GM21528 (cell line): ENCODE data around the gene ELAVL3.
"Not testable (repeated sequence)": the region's sequence is repeated elsewhere in the genome, so short reads cannot be mapped to it uniquely, and the experiment has no call there.

Experiments
- ATAC-seq: cut with Tn5 transposase; IDR thresholded peaks from one replicate; pipeline ENCODE4 v1.9.1; 2021; ENCODE audit warnings: mild to moderate bottlenecking, moderate library complexity; ENCODE audit not compliant: unreplicated experiment, low FRiP score

The ELAVL3 gene

GRCh38 chr19:11461453-11461852 lies 19.4 kb downstream of the ELAVL3 start:
- ATAC-seq: no peak

DNA sequence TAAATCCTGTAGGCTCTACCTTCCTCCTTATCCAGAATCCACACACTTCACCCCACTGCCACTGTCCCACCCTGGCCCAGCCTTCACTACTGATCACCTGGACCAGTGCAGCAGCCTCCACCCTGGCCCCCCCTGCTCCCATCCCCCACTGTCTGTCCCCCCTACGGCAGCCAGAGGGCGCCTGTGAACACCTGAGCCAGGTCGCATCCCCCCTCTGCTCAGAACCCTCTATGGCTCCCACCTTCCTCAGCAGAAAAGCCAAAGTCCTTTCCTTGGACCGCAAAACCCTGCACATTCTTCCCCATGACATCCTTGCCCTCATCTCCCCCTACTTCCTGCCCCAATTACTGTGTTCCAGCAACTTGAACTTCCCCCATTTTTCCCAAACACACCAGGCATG lies 20.6 kb downstream of the ELAVL3 start:
- ATAC-seq: no peak

- ATAC-seq: not testable (repeated sequence)
Measured at GRCh38 chr19:11458912-11459311, 21.9 kb downstream of the ELAVL3 start.

DNA sequence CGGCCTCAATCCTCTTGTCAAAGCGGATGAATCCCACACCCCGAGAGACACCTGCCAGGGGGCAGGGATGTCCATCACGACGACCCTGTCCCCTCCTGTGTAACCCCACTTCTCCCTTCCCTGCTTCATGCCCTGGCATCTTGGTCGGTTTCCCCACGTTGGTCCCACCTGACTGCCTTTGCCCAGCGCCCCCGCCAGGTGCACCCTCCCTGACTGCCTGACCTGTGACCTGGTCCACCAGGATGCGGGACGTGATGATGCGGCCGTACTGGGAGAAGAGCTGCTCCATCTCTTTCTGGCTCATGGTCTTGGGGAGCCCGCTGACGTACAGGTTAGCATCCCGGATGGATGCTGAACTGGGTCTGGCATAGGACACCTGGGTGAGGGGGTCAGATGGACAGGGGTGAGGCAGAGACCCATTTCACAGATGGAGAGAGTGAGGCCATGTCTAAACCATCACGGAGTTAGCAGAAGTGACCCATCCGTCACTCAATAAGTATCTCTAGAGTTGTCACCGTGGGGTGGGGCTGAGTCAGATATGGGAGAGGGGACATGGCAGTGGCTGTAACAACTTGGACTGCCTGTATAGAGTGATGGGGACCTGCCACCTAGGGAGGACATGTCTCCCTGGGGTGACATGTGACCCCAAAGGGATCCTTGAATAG lies 22.5 kb downstream of the ELAVL3 start:
- no peak for ATAC-seq

DNA sequence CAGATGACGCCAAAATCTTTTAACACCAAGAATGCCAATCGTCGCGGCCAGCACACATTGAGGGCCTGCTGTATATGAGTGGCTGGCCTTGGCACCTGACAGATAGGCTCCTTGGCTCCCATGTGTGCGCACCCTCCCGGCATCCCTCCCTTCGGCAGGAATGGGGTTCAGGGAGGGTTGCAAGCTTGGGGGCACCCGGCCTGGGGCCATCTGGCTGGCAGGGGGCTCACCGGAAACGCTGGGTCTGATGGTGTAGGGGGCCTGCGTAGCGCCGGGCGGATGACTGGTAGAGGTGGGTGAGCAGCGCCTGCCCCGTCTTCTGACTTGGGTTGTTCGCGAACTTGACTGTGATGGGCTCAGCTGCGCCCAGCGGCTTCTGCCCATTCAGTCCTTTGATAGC lies 23.0 kb downstream of the ELAVL3 start:
- no peak for ATAC-seq

GRCh38 chr19:11457115-11457514 lies 23.7 kb downstream of the ELAVL3 start:
- no peak for ATAC-seq

- no peak for ATAC-seq
Measured at GRCh38 chr19:11456659-11457058, 24.2 kb downstream of the ELAVL3 start.

DNA sequence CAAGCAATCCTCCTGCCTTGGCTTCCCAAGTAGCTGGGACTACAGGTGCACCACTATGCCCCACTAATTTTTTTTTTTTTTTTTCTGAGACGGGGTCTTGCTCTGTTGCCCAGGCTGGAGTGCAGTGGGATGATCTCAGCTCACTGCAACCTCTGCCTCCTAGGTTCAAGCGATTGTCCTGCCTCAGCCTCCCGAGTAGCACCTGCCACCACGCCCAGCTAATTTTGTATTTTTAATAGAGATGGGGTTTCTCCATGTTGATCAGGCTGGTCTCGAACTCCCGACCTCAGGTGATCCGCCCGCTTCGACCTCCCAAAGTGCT lies 25.7 kb downstream of the ELAVL3 start:
- ATAC-seq: not testable (repeated sequence)

DNA sequence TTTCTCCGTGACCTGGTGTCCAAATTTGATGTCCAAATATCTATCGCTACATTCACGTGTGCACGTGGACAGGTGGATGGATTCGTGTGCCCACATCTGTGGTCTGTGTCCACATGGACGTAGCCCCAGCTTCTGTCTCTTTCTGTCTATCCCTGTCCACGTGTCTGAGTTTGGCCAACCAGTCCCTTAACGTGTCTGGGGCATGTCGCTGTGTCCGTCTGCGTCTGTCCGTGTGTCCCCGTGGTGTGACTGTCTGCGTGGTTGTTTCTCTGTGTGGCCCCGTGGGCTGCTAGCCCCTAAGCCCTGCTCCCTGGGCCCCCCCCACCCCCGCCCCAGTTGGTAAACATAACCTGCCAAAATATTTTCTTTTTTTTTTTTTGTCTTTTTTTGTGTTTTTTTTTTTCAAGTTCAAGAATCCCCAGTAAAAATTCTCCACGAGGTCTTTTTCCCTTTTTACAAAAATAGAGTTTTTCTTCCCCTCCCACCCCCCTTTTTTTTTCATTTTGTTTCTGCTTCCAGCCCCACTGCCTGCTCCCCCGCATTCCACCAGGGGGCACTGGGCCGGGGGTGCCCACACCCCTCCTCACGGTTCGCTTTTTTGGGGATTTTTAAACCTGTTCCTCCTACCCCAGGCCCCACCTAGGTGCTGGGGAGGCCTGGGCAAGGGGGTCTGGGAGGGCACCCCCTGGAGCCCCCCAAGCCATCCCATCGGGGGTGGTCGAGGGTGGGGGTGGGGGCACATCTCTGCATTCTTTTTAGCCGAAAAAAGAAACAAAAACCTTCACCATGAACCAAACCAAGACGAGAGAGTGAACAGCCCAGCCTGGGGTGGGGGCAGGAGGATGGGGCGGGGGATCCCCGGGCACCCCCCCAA lies 27.1 kb downstream of the ELAVL3 start:
- no peak for ATAC-seq

GRCh38 chr19:11452620-11453310 lies 28.1 kb downstream of the ELAVL3 start:
- no peak for ATAC-seq

DNA sequence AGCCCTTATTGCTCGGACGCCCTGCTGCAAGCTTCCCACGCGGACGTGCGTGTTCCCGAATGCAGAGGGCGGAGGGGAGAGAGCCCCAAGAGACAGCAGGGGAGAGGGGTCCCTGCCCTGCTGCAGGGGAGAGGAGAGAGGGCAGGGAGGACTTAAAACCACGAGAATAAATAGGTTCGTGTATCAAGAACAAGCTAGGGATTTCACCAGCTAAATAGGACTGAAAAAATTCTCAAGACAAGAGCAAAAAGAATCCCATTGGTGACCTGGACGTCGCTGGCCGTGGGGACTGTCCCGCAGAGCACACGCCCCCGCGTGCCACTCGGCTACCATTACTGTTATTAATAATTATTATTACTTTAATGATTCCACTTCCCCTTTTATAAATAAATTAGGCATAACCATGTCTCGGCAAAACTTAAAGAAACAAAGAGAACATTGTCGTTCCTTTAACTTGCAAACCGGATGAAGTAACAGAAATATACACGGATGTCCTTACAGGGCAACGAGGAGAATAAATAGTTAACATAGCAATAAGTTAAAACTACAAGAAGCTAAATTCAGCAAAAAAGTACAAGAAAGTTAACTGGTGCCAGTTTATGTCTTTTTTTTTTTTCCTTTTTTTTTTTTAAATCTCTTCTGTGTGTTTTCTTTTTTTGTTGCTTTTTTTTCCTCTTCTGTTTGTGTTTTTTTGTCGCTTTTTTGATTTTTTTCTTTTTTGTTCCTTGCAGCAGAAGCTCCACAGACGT lies 28.8 kb downstream of the ELAVL3 start:
- no peak for ATAC-seq

DNA sequence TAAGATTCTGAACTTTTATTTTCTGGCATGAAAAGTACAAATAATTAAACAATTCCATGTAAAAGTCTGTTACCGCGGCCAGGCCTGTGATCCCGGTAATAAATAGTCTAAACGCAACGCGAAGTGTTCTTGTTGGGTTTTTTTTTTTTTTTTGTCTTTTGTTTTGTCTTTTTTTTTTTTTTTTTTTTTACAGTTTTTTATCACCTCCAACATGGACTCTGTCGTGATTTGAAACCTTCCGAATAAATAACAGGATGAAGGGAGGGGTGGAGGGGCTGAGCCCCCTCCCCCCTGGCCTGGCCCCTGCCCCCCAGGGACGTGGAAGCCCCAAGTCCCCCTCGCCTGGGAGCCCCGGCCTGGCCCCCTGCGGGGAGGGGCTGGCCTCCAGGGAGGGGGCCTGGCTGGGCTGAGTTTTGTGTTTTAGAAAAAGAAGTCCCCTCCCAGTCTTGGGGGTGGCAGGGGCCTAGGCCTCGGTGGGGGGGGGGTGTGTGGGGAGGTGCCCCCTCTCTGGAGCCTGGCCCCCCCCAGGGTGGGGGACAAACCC lies 29.4 kb downstream of the ELAVL3 start:
- ATAC-seq: no peak

GRCh38 chr19:11450570-11451326 lies 30.1 kb downstream of the ELAVL3 start:
- no peak for ATAC-seq

DNA sequence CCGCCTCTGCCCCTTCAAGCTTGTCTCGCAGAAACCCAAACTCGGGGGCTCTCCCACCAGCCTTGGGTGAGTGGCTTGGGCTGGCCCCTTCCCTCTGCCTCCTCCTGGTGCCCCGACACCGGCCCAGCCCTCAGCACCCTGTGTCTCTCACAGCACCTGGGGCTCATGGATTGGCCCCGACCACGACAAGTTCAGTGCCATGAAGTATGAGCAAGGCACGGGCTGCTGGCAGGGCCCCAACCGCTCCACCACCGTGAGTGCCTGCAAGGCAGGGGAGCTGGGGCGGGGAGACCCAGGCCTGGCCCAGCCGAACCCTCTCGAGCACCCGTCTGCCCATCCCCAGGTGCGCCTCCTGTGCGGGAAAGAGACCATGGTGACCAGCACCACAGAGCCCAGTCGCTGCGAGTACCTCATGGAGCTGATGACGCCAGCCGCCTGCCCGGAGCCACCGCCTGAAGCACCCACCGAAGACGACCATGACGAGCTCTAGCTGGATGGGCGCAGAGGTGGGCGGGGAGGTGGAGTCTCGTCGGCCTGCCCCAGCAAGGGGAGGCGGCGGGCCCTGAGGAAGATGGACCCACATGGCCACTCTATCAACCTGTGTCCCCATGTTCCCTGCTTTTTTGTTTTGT lies 31.8 kb downstream of the ELAVL3 start:
- ATAC-seq: no peak

DNA sequence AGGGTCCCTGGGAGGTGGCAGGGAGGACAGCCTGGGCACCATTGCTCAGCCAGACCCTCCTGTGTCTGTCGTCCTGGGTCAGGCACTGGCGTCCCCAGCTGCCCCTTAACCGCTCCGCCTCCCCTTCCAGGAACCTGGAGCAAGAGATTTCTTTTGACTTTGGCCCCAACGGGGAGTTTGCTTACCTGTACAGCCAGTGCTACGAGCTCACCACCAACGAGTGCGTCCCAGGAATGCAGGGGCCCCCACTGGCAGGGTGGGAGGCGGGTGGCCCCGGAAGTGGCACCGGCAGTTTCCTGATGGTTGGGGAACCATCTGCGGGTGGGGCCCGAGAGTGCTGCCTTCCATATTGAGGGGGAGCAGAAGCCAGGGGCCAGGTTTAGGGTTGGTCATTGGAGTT lies 32.4 kb downstream of the ELAVL3 start:
- no peak for ATAC-seq

DNA sequence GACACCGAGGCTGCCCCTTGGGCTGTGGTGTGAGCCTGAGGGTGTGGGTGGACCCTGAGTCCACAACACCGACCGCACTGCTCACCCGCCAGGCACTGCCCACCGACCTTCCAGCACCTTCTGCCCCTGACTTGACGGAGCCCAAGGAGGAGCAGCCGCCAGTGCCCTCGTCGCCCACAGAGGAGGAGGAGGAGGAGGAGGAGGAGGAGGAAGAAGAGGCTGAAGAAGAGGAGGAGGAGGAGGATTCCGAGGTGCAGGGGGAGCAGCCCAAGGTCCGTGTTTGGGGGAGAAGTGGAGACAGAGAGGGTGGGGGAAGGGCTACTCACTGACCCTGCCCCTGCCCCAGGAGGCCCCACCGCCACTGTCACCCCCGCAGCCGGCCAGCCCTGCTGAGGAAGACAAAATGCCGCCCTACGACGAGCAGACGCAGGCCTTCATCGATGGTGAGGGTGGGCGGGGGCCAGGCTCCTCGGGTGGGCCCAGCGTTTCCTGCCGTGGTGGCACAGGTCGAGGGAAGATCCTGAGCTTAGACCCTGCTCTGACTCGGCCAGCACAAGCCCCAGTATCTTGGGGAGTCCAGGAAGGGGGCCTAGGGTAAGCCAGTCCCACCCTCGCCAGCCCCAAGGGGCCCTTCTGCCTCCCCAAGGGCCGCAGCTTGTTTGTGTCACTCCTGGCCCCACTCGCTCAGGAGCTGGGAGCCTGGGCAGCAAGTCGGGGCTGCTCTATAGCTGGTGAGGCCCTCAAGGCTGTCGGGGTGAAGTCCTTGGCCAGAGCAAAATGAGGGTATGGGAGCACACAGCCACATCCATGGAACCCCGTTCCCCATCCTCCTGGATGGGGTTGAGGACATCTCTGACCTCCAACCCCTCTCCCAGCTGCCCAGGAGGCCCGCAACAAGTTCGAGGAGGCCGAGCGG lies 33.2 kb downstream of the ELAVL3 start:
- no peak for ATAC-seq

GRCh38 chr19:11446652-11447301 lies 34.1 kb downstream of the ELAVL3 start:
- no peak for ATAC-seq

DNA sequence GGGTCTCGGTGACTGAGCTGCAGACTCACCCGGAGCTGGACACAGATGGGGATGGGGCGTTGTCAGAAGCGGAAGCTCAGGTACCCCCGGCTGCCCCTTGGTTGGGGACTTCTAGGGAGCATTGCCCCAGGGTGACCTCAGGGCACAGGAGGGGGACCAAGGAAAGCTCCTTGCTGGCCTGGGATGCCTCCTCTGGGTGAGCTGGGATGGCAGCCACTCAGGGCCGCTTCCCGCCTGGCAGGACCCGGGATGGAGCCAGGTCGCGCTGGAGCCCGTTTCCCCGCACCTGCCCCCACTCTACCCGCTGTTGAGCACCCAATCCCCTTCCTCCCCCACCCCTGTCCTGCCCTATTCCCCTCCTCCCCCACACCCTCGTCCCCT lies 34.6 kb downstream of the ELAVL3 start:
- no peak for ATAC-seq
